ENCODE data around the gene EIF2AK3. TPM values are rescaled to one million over a fixed set of nuclear protein-coding genes. Genes with fewer than 3 reads are reported as not detected.

EIF2AK3 gene
- total and polyA plus RNA-seq, 10 of the 15 experiments (the other 5 are each of a cell fraction or from before 2014, with no cell fraction given), result 5.0 to 44.7 (median 22.4) TPM

- ChIA-PET SMC1A (ENCODE audit: uncharacterized antibody, unreplicated experiment) (interaction anchor here (1.1 to 7.9 kb wide), 7 partner anchors 15 to 91 kb away, joined by 3 to 270 read pairs (median 7); no protein-coding TSS in a partner anchor), CTCF (interaction anchor here (1.0 to 15.3 kb wide), 6 partner anchors 10 to 74 kb away, joined by 3 to 399 read pairs (median 20); partner anchors contain the start of gene EIF2AK3), POLR2A (no interaction called here), RAD21 (ENCODE audit: unreplicated experiment) (interaction anchor here (1.7 to 2.0 kb wide), 2 partner anchors 71 to 73 kb away, joined by 4 to 6 read pairs; no protein-coding TSS in a partner anchor)
- Histone ChIP-seq H3K9me3 (replicated peaks; ENCODE audit: control insufficient read depth, insufficient read depth, low read length) (no peaks in the 10 kb centered on the region), H3K79me2 (ENCODE audit: control insufficient read depth, insufficient read depth, low read length) (no peaks in the 10 kb centered on the region), H3K4me2 (ENCODE audit: control insufficient read depth, insufficient read depth) (no peak overlapping the region), H3K4me3 (no peak overlapping the region), H3K4me1 (ENCODE audit: control insufficient read depth, insufficient read depth, low read length) (no peaks in the 10 kb centered on the region), H3K36me3 (ENCODE audit: control insufficient read depth in 2 of 2, insufficient read depth in 2 of 2, low read length in 1 of 2) (no peaks in the 10 kb centered on the region), H2AFZ (ENCODE audit: control insufficient read depth, low read depth, low read length) (no peak overlapping the region), H4K20me1 (ENCODE audit: control insufficient read depth, insufficient read depth) (no peaks in the 10 kb centered on the region), H3K27me3 (replicated peaks in 1 of 2; ENCODE audit: control insufficient read depth in 2 of 2, insufficient read depth in 2 of 2, low read length in 1 of 2) (no peaks in the 10 kb centered on the region), H3K27ac (ENCODE audit: control insufficient read depth, insufficient read depth) (no peak overlapping the region), H3K9ac (ENCODE audit: control insufficient read depth, insufficient read depth, low read length) (no peak overlapping the region)
- FAIRE-seq (no peak), DNase-seq (ENCODE audit: low read depth, low spot score) (no peak), ATAC-seq (no peak)
- 61% methylated on average over 4 of the region's 4 CpGs for WGBS (ENCODE audit: insufficient coverage, insufficient replicate concordance, low lambda C conversion rate, missing lambda C conversion rate)
- intact Hi-C loops (cut with micrococcal nuclease; ENCODE audit: unreplicated experiment) (loop anchor here (5.0 to 10.0 kb wide), 2 partner anchors 39 to 212 kb away; partner anchors contain the start of genes EIF2AK3 and FOXI3), in situ Hi-C loops (cut with MboI) (loop anchor here (5.0 to 25.0 kb wide), 3 partner anchors 74 to 604 kb away; partner anchors contain the start of genes KRCC1 and SMYD1)
- TF ChIP-seq FOXK2 (IDR thresholded peaks at IDR 0.05), result no peak
- TF ChIP-seq ZNF687 (IDR thresholded peaks at IDR 0.05), result no peak
- TF ChIP-seq SMAD5 (IDR thresholded peaks at IDR 0.05; ENCODE audit: low read depth), result no peak
- no peak for TF ChIP-seq YY1 (IDR thresholded peaks at IDR 0.05; ENCODE audit: low read depth, low read length)
- TF ChIP-seq ZNF274 (IDR thresholded peaks at IDR 0.05; ENCODE audit: insufficient read depth, insufficient read length), result no peak
- TF ChIP-seq ZNF384 (IDR thresholded peaks at IDR 0.05; ENCODE audit: borderline replicate concordance, low read depth, low read length), result no peak
- BruUV-seq (replicated peaks), result no TSS peak
Observed at GRCh38 chr2:88666576-88666975, 39.3 kb upstream of the EIF2AK3 start.
